ENCODE data around the gene TMIGD1.
"Not testable (repeated sequence)": the region's sequence is repeated elsewhere in the genome, so short reads cannot be mapped to it uniquely, and the experiment has no call there.

Gene TMIGD1

GRCh38 chr17:30345527-30346075 is 11.7 kb upstream of the TMIGD1 start:
- Histone ChIP-seq H3K79me2 (ENCODE audit: control insufficient read depth, insufficient read depth, low read length) (no peaks in the 10 kb centered on the region), H3K4ac (ENCODE audit: low read depth, low read length) (no peak overlapping the region), H3K56ac (ENCODE audit: low read length) (no peak overlapping the region), H3K9ac (ENCODE audit: low read length) (no peak overlapping the region), H3K23ac (ENCODE audit: low read length) (no peak overlapping the region), H3K36me3 (ENCODE audit: control insufficient read depth, insufficient read depth, low read length) (no peaks in the 10 kb centered on the region), H4K5ac (ENCODE audit: low read length) (no peak overlapping the region), H3K4me2 (ENCODE audit: low read length) (no peak overlapping the region), H3K18ac (ENCODE audit: low read length) (no peak overlapping the region), H3K79me1 (ENCODE audit: low read length) (no peaks in the 10 kb centered on the region), H2AK5ac (ENCODE audit: low read length) (no peak overlapping the region), H3K4me1 (ENCODE audit: control insufficient read depth, low read depth, low read length) (peaks cover 3% of the 10 kb centered on the region), H3K27me3 (ENCODE audit: insufficient read depth, low read length, poor library complexity) (no peaks in the 10 kb centered on the region), H3K27ac (ENCODE audit: low read depth, low read length) (no peak overlapping the region), H2BK15ac (replicated peaks; ENCODE audit: low read depth) (no peak overlapping the region), H3K4me3 (ENCODE audit: low read length) (no peak overlapping the region), H4K8ac (ENCODE audit: low read depth, low read length) (no peak overlapping the region), H2BK120ac (ENCODE audit: low read depth, low read length) (no peak overlapping the region), H2BK5ac (ENCODE audit: low read length) (no peak overlapping the region)
- no CpG with 5 or more reads among the region's 4 CpGs for WGBS (ENCODE audit: extremely low coverage, insufficient coverage, low lambda C conversion rate)
- no peak for DNase-seq

GRCh38 chr17:30345089-30345433 is 11.2 kb upstream of the TMIGD1 start:
- no peak for DNase-seq
- Histone ChIP-seq H3K9ac (ENCODE audit: low read length) (no peak overlapping the region), H2BK120ac (ENCODE audit: low read depth, low read length) (no peak overlapping the region), H3K27me3 (ENCODE audit: insufficient read depth, low read length, poor library complexity) (no peaks in the 10 kb centered on the region), H3K23ac (ENCODE audit: low read length) (no peak overlapping the region), H4K5ac (ENCODE audit: low read length) (no peak overlapping the region), H3K79me1 (ENCODE audit: low read length) (no peaks in the 10 kb centered on the region), H3K56ac (ENCODE audit: low read length) (no peak overlapping the region), H3K4ac (ENCODE audit: low read depth, low read length) (no peak overlapping the region), H2BK5ac (ENCODE audit: low read length) (no peak overlapping the region), H2AK5ac (ENCODE audit: low read length) (no peak overlapping the region), H3K4me2 (ENCODE audit: low read length) (no peak overlapping the region), H3K4me1 (ENCODE audit: control insufficient read depth, low read depth, low read length) (peaks cover 3% of the 10 kb centered on the region), H3K27ac (ENCODE audit: low read depth, low read length) (no peak overlapping the region), H3K4me3 (ENCODE audit: low read length) (no peak overlapping the region), H3K79me2 (ENCODE audit: control insufficient read depth, insufficient read depth, low read length) (no peaks in the 10 kb centered on the region), H3K18ac (ENCODE audit: low read length) (no peak overlapping the region), H4K8ac (ENCODE audit: low read depth, low read length) (no peak overlapping the region), H2BK15ac (replicated peaks; ENCODE audit: low read depth) (no peak overlapping the region), H3K36me3 (ENCODE audit: control insufficient read depth, insufficient read depth, low read length) (no peaks in the 10 kb centered on the region)
- no CpG with 5 or more reads among the region's 2 CpGs for WGBS (ENCODE audit: extremely low coverage, insufficient coverage, low lambda C conversion rate)

- WGBS (ENCODE audit: extremely low coverage, insufficient coverage, low lambda C conversion rate): no CpG with 5 or more reads among the region's 9 CpGs
- Histone ChIP-seq H4K8ac (ENCODE audit: low read depth, low read length) (no peak overlapping the region), H3K4me2 (ENCODE audit: low read length) (no peak overlapping the region), H4K5ac (ENCODE audit: low read length) (no peak overlapping the region), H3K23ac (ENCODE audit: low read length) (no peak overlapping the region), H3K79me1 (ENCODE audit: low read length) (no peaks in the 10 kb centered on the region), H2AK5ac (ENCODE audit: low read length) (no peak overlapping the region), H2BK120ac (ENCODE audit: low read depth, low read length) (no peak overlapping the region), H3K36me3 (ENCODE audit: control insufficient read depth, insufficient read depth, low read length) (no peaks in the 10 kb centered on the region), H3K27me3 (ENCODE audit: insufficient read depth, low read length, poor library complexity) (no peaks in the 10 kb centered on the region), H3K4me3 (ENCODE audit: low read length) (no peak overlapping the region), H3K9ac (ENCODE audit: low read length) (no peak overlapping the region), H3K18ac (ENCODE audit: low read length) (no peak overlapping the region), H3K4me1 (ENCODE audit: control insufficient read depth, low read depth, low read length) (peaks cover 3% of the 10 kb centered on the region), H3K79me2 (ENCODE audit: control insufficient read depth, insufficient read depth, low read length) (no peaks in the 10 kb centered on the region), H3K27ac (ENCODE audit: low read depth, low read length) (no peak overlapping the region), H3K4ac (ENCODE audit: low read depth, low read length) (no peak overlapping the region), H2BK15ac (replicated peaks; ENCODE audit: low read depth) (no peak overlapping the region), H3K56ac (ENCODE audit: low read length) (no peak overlapping the region), H2BK5ac (ENCODE audit: low read length) (no peak overlapping the region)
- DNase-seq: no peak
These were observed 10.6 kb upstream of the TMIGD1 start for GRCh38 chr17:30344283-30345088.

- no peak overlapping the region for H3K56ac ChIP-seq (ENCODE audit: low read length)
- H4K5ac ChIP-seq (ENCODE audit: low read length): no peak overlapping the region
- H3K79me1 ChIP-seq (ENCODE audit: low read length): no peaks in the 10 kb centered on the region
- H4K8ac ChIP-seq (ENCODE audit: low read depth, low read length): no peak overlapping the region
- H3K79me2 ChIP-seq (ENCODE audit: control insufficient read depth, insufficient read depth, low read length): no peaks in the 10 kb centered on the region
- no peak overlapping the region for H3K4me3 ChIP-seq (ENCODE audit: low read length)
- H3K18ac ChIP-seq (ENCODE audit: low read length): no peak overlapping the region
- H2BK5ac ChIP-seq (ENCODE audit: low read length): no peak overlapping the region
- H2BK120ac ChIP-seq (ENCODE audit: low read depth, low read length): no peak overlapping the region
- no peak overlapping the region for H3K9ac ChIP-seq (ENCODE audit: low read length)
- H2BK15ac ChIP-seq (replicated peaks; ENCODE audit: low read depth): no peak overlapping the region
- H3K27ac ChIP-seq (ENCODE audit: low read depth, low read length): no peak overlapping the region
- H3K4me1 ChIP-seq (ENCODE audit: control insufficient read depth, low read depth, low read length): peaks cover 3% of the 10 kb centered on the region
- H3K36me3 ChIP-seq (ENCODE audit: control insufficient read depth, insufficient read depth, low read length): no peaks in the 10 kb centered on the region
- no peak overlapping the region for H2AK5ac ChIP-seq (ENCODE audit: low read length)
- H3K23ac ChIP-seq (ENCODE audit: low read length): no peak overlapping the region
- H3K4ac ChIP-seq (ENCODE audit: low read depth, low read length): no peak overlapping the region
- no CpG with 5 or more reads among the region's 4 CpGs for WGBS (ENCODE audit: extremely low coverage, insufficient coverage, low lambda C conversion rate)
- no peak overlapping the region for H3K4me2 ChIP-seq (ENCODE audit: low read length)
- H3K27me3 ChIP-seq (ENCODE audit: insufficient read depth, low read length, poor library complexity): no peaks in the 10 kb centered on the region
- no peak for DNase-seq
These were observed 9.9 kb upstream of the TMIGD1 start for GRCh38 chr17:30343796-30344195.

GRCh38 chr17:30343244-30343643 is 9.4 kb upstream of the TMIGD1 start:
- not testable (repeated sequence) for H3K4ac ChIP-seq (ENCODE audit: low read depth, low read length); H3K36me3 ChIP-seq (ENCODE audit: control insufficient read depth, insufficient read depth, low read length); H4K8ac ChIP-seq (ENCODE audit: low read depth, low read length); H2BK120ac ChIP-seq (ENCODE audit: low read depth, low read length); H3K79me2 ChIP-seq (ENCODE audit: control insufficient read depth, insufficient read depth, low read length); H2BK5ac ChIP-seq (ENCODE audit: low read length); H3K9ac ChIP-seq (ENCODE audit: low read length); H3K4me2 ChIP-seq (ENCODE audit: low read length); H3K27ac ChIP-seq (ENCODE audit: low read depth, low read length); H4K5ac ChIP-seq (ENCODE audit: low read length); H2BK15ac ChIP-seq (replicated peaks; ENCODE audit: low read depth); H3K27me3 ChIP-seq (ENCODE audit: insufficient read depth, low read length, poor library complexity); H3K4me3 ChIP-seq (ENCODE audit: low read length); H3K79me1 ChIP-seq (ENCODE audit: low read length); H2AK5ac ChIP-seq (ENCODE audit: low read length); DNase-seq; H3K56ac ChIP-seq (ENCODE audit: low read length); H3K23ac ChIP-seq (ENCODE audit: low read length); H3K18ac ChIP-seq (ENCODE audit: low read length); H3K4me1 ChIP-seq (ENCODE audit: control insufficient read depth, low read depth, low read length)
- WGBS (ENCODE audit: extremely low coverage, insufficient coverage, low lambda C conversion rate): no CpG with 5 or more reads among the region's 3 CpGs
